Upper lobe of right lung (tissue), 1 donor: ENCODE data around the gene RAB6A. TPM values are rescaled to one million over a fixed set of nuclear protein-coding genes. Genes with fewer than 3 reads are reported as not detected.
A peak's percentile ranks its signal among the peaks of the same experiment; 100 is the strongest.

Experiments used
- ATAC-seq: fragments of 200-7000 bp; cut with Tn5 transposase; one replicate; pipeline ENCODE4 v1.9.1; 2020; ENCODE audit warnings: mild to moderate bottlenecking, moderate library complexity
- DNase-seq: peaks from one replicate; pipeline ENCODE4 v3.0.0-alpha.2; 2020
- H3K27ac ChIP-seq: fragments of 200-600 bp; one replicate; pipeline ENCODE4 v1.8.0; 2022
- H3K27me3 ChIP-seq: fragments of 200-600 bp; one replicate; pipeline ENCODE4 v1.8.0; 2022; ENCODE audit warnings: mild to moderate bottlenecking
- H3K36me3 ChIP-seq: fragments of 200-600 bp; one replicate; pipeline ENCODE4 v1.8.0; 2022
- H3K4me1 ChIP-seq: fragments of 200-600 bp; one replicate; pipeline ENCODE4 v1.8.0; 2022
- H3K4me3 ChIP-seq: fragments of 200-600 bp; one replicate; pipeline ENCODE4 v1.8.0; 2022; ENCODE audit warnings: mild to moderate bottlenecking
- H3K9me3 ChIP-seq: fragments of 200-600 bp; one replicate; pipeline ENCODE4 v1.8.0; 2022
- intact Hi-C: fragments of 100-400 bp; cut with DNase I; formaldehyde crosslinking; loops from one replicate; pipeline ENCODE4 v1.11.0; 2022
- total RNA-seq: library from RNA; stranded (reverse); fragmentation: NEBNext Ultra II Directional; extraction: Animal tissue kit (Norgen Biotek cat#: 25700); gene quantifications from one replicate; pipeline ENCODE4 v1.2.1, GENCODE V29; 2021
- TF ChIP-seq, protein P1 (sequence below): fragments of 200-600 bp; IDR thresholded peaks from one replicate; pipeline ENCODE4 v1.8.0; 2022; ENCODE audit warnings: antibody characterized with exemption
- donor health status: DM: no; HTN: yes; CAD: no; lungs with severe emphysema.

Gene RAB6A
- total RNA-seq, 1 donor from 2014 or later, result 137 TPM

DNA sequence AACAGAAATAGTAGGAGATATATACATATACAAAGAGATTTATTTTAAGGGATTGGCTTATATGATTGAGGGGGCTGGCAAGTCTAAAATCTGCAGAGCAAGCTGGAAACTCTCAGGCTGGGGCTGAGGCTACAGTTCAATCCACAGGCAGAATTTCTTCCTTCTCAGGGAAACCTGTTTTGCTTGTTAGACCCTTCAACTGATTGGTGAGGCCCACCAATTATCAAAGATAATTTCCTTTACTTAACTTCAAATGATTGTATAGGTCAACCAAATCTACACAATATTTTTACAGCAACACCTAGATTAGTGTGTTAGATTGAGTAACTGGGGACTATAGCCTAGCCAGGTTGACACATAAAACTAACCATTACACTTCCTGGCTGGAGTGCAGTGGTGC, 119.2 kb downstream of the RAB6A start:
- Histone ChIP-seq H3K9me3 (no peaks in the 10 kb centered on the region), H3K4me3 (no peak overlapping the region), H3K27ac (no peak overlapping the region), H3K4me1 (no peaks in the 10 kb centered on the region), H3K36me3 (no peaks in the 10 kb centered on the region), H3K27me3 (no peaks in the 10 kb centered on the region)
- TF ChIP-seq, protein P1, sequence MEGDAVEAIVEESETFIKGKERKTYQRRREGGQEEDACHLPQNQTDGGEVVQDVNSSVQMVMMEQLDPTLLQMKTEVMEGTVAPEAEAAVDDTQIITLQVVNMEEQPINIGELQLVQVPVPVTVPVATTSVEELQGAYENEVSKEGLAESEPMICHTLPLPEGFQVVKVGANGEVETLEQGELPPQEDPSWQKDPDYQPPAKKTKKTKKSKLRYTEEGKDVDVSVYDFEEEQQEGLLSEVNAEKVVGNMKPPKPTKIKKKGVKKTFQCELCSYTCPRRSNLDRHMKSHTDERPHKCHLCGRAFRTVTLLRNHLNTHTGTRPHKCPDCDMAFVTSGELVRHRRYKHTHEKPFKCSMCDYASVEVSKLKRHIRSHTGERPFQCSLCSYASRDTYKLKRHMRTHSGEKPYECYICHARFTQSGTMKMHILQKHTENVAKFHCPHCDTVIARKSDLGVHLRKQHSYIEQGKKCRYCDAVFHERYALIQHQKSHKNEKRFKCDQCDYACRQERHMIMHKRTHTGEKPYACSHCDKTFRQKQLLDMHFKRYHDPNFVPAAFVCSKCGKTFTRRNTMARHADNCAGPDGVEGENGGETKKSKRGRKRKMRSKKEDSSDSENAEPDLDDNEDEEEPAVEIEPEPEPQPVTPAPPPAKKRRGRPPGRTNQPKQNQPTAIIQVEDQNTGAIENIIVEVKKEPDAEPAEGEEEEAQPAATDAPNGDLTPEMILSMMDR, result no peak
- ATAC-seq (no peak), DNase-seq (no peak)
- intact Hi-C loops, result no loop called here

DNA sequence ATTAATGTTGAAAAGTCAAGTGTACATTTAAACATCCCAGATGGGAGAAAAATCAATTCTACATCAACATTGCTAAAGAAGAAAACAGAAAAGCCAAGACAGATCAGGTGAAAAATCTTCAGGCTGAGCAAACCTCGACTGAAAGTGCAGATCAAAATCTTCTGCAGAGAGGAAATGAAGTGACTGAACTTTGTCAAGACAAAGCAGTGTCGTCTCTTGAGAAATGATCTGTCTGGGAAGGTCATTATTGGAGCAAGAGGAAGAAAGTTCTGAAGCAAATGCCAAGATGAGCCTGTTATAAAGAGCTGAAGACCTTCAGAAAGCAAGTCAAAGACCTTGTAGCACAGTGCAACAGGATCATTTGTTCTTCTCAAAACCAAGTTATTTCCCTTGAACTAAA, 120.3 kb downstream of the RAB6A start:
- Histone ChIP-seq H3K4me1 (no peaks in the 10 kb centered on the region), H3K4me3 (no peak overlapping the region), H3K9me3 (no peaks in the 10 kb centered on the region), H3K36me3 (no peaks in the 10 kb centered on the region), H3K27me3 (no peaks in the 10 kb centered on the region), H3K27ac (no peak overlapping the region)
- intact Hi-C loops, result no loop called here
- TF ChIP-seq, protein P1, result no peak
- peak; percentile 46 for ATAC-seq
- no peak for DNase-seq

- no peaks in the 10 kb centered on the region for H3K4me1 ChIP-seq
These were observed 123.9 kb downstream of the RAB6A start for GRCh38 chr11:73637012-73637411.

DNA sequence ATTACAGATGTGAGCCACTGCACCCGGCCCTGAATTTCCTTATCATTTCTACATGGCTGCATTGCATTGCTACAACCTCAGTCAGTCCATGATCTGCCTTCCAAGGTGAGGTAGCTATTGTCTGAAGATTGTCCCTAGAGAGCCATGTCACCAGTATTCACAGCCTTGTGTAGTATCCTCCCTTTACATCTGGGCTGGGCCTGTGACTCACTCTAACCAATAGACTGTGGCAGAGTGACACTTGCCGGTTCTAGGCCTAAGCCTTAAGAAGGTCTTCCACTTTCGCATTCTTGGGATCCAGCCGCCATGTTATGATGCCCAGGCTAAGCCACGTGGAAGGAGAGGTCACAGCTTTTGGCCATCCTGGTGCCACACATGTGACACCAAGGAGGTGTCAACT, 124.6 kb downstream of the RAB6A start:
- no peak for DNase-seq
- Histone ChIP-seq H3K36me3 (no peaks in the 10 kb centered on the region), H3K27ac (no peak overlapping the region), H3K27me3 (no peaks in the 10 kb centered on the region), H3K9me3 (no peaks in the 10 kb centered on the region), H3K4me3 (no peak overlapping the region), H3K4me1 (no peaks in the 10 kb centered on the region)
- ATAC-seq, result no peak
- intact Hi-C loops, result no loop called here
- TF ChIP-seq, protein P1, result no peak

More at GRCh38 chr11:73637012-73637411, 123.9 kb downstream of the RAB6A start:
- DNase-seq (no peak), ATAC-seq (no peak)
- Histone ChIP-seq H3K36me3 (no peaks in the 10 kb centered on the region), H3K27me3 (no peaks in the 10 kb centered on the region), H3K27ac (no peak overlapping the region), H3K4me3 (no peak overlapping the region), H3K9me3 (no peaks in the 10 kb centered on the region)
- TF ChIP-seq, protein P1, result no peak
- intact Hi-C loops, result no loop called here

GRCh38 chr11:73635721-73636120, 125.2 kb downstream of the RAB6A start:
- H3K4me3 ChIP-seq, result no peak overlapping the region
- no peak for ATAC-seq
- H3K27me3 ChIP-seq, result no peaks in the 10 kb centered on the region
- H3K27ac ChIP-seq, result no peak overlapping the region
- H3K36me3 ChIP-seq, result no peaks in the 10 kb centered on the region
- no peaks in the 10 kb centered on the region for H3K4me1 ChIP-seq
- no peaks in the 10 kb centered on the region for H3K9me3 ChIP-seq
- no peak for DNase-seq
- TF ChIP-seq, protein P1, result no peak
- intact Hi-C loops, result no loop called here

- Histone ChIP-seq H3K27me3 (no peaks in the 10 kb centered on the region), H3K9me3 (no peaks in the 10 kb centered on the region), H3K4me1 (no peaks in the 10 kb centered on the region), H3K4me3 (no peak overlapping the region), H3K27ac (no peak overlapping the region), H3K36me3 (no peaks in the 10 kb centered on the region)
- intact Hi-C loops, result no loop called here
- DNase-seq, result no peak
- no peak for ATAC-seq
- TF ChIP-seq, protein P1, result no peak
These were observed 126.9 kb downstream of the RAB6A start for GRCh38 chr11:73633999-73634398.
